Ammon's horn (tissue), 1 donor: ENCODE data around the gene RPRD1B.

ENCODE experiments used
- DNase-seq: peaks from one replicate; pipeline ENCODE4 v3.0.0-alpha.2; 2016; ENCODE audit warnings: low spot score

RPRD1B gene

DNA sequence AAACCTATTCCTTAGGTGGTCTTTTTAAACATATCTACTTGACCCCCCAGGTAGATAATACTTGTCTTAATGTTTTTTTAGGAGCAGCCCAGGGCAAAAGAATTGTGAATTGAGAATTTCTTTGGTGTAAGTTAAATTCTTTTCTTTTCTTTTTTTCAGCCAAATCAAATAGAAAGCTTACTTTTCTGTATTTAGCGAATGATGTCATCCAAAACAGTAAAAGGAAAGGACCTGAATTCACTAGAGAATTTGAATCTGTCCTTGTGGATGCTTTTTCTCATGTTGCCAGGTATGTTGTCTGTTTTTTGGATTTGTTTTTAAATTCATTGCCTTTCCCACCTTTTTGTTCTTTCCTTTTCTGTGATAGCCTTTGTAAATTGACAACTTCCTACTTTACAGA lies 6.7 kb downstream of the RPRD1B start:
- no peak for DNase-seq

DNA sequence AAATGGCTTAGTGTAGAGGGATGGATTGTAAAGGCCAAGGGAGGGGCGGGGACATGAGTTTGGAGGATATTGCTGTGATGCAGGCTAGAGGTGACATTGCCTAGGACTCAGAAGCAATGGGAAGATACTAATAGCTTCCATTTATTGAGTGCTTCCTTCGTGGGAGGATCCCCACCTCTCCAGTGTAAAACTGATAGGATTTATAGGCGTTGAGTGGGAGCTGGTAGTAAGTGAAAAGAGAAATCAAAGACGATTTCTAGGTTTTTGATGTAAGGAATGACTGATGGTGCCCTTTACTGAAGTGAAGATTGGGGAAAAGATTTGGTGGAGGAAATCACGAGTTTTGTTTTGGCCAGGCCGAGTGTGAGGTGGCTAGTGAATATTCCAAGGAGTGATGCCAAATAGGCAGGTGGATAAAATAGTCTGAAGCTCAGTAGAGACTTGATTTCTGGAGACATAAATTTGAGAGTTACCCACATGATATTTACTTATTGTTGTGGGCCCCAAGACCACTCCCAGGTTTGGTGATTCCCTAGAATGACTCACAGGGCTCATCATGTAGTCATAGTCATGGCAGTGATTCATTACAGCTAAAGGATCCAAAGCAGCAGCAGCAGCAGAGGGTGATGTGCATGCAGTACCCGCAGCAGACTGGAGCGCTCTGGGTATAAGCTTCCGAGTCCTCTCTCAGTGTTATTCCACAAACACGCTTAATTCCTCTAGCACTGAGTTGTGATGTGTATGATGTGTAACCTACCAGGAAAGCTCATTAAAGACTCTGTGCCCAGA lies 10.2 kb downstream of the RPRD1B start:
- peak; percentile 56 for DNase-seq

DNA sequence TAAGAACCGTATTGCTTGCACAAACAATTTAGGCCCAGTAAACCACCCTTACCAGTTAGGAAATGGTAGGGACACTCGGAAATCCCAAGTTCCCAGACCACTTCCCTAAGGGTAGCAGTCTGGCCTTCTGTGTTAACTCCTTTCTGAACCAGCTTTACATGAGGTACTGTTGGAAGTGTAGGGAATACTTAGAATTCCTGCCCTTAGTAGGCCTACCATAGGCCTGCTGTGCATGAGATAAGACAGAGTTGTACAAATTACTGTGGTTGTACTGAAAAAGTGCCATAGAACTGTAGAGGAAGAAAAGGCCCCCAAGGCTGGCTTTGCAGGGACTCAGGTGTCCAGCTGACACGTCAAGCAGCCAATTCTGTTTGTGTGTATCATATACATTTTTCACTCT lies 11.1 kb downstream of the RPRD1B start:
- DNase-seq: no peak

DNA sequence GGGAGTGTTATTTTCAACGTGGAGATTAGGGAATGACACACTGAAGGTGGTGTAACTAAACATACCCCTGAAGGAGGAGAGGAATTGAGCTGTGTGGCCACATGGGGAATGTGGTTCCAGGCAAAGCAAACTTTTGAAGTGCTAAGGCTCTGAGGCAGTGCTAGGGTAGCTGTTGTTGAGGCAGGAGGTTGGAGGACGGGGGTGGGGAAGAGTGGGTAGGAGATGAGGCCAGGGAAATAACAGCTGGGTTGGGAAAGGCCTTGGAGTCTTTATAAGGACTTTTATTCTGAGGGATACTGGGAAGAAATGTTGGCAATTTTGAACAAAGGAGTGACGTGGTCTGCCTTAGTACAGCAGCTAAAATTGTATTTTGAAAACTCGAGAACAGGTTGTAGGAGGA lies 13.0 kb downstream of the RPRD1B start:
- DNase-seq: no peak

DNA sequence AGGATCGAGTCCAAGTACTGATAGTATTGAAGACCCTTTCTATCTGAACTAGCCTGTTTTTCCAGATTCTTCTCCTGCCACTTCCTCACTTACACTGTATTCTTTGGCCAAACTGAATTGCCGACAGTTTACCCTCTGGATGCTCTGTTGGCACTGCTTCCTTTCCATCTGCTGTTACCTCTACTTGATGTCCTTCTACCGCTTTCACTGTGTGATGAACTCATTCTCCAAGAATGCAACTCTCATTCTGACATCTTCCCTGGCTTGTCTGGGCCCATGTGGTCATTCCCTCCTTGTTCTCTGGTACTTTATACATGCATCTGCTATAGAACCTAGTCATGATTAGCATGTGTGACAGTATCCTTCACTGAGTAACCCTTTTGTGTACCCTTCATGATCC lies 16.3 kb downstream of the RPRD1B start:
- no peak for DNase-seq

DNA sequence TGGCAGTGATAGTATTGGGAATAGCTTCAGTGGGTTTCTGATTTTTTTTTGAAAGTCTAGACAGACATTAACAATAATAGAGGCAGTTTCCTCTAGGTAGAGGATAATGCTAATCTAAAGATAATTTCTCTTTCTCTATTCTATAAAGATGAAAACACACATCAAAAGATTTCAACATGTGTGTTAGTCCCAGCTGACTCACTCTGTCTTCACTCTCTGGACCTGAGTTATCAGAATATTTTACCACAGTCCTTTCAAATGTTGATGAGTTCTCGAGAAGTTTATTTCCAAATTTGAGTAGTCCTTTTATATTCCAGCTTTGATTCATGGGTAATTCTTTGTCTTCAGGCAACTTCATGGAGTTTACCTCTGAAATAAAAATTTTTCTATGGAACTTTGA lies 17.1 kb downstream of the RPRD1B start:
- no peak for DNase-seq

DNA sequence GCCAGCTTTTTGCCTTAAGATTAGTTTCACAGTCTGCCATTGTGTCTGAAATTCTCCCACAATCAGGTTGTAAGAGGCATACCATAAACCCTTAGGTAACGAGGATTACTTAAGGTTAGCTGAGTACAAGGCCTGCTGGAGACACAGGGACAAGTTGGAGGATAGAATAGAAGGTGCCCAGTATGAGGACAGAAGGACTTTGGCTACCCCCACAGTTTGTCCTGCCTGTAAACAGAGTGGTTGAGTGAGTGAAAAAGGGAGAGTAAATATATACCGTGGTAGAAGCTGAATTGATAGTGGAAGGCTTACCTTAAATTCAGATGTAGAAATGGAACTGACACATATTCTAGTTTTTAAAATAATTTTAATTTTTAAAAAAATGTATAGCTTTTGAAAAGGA lies 19.3 kb downstream of the RPRD1B start:
- no peak for DNase-seq

DNA sequence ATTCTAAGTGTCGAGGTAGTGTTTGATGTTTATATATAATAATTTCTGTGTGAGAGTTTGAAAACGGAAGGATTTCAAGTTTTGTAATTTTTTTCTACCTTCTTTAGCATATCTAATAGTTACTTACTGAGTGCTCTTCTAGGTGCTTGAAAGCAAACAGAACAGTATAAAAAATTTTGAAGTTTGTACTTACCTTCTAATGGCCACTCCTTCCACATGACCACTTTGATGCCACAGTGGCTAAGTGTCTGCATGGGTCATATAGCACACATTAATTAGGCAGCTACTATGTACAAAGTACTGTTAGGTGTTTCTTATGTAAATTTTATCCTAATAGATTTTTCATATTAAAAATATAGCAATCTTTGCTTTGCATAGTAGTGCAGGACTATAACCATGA lies 21.1 kb downstream of the RPRD1B start:
- no peak for DNase-seq

DNA sequence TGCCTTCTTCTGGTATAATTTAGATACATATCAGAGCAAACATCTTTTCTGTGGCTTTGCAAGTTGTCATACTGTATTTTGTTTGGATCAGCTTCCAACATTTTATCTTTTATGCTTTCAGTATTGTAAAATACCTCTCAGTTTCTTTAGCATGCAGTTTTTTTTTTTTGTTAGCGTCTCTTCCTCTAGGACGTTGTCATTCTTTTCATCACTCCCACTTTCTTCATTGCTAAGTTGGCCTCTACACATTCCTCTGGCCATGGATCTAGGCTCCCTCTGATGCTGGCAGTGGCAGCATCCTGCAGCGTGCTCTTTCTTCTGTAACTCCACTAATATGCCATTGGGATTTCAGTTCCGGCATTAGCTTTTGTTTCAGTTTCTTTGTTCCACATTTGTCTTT lies 21.7 kb downstream of the RPRD1B start:
- DNase-seq: no peak

DNA sequence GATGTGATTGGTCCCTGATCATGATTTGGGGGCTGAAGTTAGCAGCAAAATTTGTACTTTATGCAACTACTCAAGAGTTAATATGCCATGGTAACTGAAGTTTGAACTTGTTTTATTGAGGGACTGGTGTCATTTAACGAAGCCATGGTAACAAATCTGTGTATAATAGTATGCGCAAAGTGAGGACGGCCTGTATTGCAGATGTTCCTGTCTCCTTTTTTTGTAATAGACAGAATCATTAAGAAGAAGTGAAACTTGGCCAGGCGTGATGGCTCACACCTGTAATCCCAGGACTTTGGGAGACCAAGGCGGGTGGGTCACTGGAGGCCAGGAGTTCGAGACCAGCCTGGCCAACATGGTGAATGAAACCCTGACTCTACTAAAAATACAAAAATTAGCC lies 22.3 kb downstream of the RPRD1B start:
- no peak for DNase-seq

DNA sequence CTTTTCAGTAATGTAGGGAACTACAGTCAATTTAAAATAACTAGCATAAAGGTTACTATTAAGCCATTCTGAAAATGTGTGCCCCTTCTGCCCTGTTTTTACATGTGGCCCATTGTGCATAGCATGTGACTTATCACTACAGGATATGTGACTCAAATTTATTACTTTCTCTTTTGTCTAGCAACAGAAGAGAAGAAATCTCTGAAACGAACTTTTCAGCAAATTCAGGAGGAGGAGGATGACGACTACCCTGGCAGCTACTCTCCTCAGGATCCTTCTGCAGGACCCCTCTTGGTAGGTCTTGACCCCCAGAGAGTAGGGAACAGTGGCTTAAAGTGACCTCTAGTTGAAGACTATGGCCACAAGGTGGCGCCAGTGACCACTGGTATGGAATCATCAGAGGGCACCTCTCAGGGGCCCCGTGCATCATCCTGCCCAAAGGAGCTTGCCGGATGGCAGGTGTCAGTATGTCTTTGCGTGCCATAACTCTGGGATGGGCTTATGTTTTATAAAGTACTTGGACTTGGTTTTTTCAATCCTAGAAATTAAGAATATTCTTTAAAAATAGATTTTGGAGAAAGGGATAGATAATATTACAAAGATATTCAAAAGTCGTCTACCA lies 23.9 kb downstream of the RPRD1B start:
- DNase-seq: peak; percentile 80

DNA sequence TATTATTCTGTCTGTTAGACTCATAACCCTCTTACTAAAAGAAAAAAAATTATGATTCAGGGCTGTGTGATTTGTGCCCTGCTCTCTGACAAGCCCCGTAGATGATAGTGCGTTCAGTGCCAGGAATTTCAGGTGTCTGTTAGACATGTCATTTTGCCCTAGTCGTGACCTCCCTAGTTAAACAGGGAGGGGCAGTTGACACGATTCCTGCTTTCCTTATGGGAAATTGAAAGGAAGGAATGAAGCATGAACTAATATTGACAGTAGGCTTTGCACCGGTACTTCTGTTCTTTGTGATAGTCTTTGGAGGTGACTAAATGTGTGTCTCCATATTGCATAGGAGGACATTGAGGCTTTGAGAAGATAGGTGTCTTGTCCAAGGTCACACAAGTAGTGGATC lies 26.3 kb downstream of the RPRD1B start:
- DNase-seq: no peak

DNA sequence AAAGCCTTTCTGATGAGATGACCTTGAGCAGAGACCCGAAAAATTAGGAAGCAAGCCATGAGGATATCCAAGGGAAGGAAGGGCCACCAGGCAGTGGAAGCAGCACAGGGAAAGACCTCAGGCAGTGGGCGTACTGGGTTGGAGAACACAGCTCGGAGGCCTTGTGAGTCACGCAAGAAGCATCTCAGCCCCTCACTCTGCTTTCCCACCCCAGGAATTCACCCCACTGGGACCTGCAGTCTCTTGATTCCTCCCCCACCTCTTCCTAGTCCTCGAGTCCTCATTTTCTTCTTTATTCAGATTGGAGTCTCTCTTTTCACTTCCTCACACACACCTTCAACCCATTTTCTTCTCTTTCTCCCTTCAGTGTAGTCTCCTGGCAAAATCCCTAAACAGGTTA lies 27.0 kb downstream of the RPRD1B start:
- DNase-seq: no peak

DNA sequence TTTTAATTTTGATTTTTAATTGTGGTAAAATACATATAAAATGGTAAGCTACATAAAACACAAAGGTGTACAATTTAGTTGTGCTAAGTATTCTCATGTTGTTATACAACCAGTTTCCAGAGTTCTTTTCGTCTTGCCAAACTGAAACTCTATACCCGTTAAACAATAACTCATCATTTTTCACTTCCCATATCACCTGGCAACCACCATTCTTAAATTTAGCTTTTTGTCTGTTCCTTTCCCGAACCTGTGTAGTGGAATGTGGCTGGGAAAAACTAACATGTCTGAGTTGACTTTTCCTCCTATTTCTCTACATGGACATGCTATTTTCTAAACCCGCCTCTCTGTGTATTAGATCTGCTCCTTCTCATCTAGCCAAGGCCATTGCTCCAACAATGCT lies 27.6 kb downstream of the RPRD1B start:
- DNase-seq: no peak

DNA sequence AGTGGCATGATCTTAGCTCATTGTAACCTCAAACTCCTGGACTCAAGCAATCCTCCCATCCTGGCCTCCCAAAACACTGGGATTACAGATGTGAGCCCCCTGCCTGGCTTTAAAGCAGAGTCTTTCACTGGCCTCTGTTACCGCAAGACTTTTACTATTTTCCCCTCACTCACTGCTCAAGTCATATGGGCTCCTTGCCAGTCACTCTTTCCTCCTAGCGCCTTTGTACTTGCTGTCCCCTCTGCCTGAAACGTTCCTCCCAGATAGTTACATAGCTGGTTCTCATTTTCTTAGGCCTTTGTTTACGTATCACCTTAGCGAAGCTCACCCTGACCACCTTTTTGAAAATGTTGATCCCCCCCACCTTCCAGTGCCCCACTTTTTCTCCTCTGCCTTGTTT lies 29.3 kb downstream of the RPRD1B start:
- DNase-seq: no peak

DNA sequence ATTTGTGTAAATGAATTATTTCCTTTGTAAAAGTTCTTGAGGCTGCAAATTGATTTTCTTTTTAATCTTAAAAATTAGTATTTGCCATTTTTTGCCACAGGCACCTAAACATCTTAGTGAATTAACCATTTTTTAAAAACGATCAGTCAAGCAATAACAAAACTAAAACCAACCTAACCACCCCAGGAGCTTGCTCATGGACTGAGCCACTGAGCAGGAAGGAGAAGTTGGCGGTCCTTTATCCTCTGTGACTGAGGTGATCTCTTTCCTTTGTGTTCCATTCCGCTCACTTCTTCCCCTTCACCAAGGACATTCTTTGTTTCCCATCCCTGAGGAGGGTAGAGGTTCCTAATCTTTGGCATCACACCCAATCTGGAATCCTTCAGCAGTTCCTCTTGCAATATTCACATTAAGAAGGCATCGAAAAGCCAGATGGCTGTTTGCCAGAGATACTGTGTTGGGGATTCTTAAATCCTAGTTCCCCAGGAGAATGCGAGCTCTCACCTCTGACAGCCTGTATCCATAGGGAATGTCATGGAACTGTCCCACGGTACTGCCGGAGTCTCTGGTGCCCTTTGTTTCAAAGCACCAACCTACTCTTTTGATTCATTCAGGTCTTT lies 30.5 kb downstream of the RPRD1B start:
- no peak for DNase-seq

DNA sequence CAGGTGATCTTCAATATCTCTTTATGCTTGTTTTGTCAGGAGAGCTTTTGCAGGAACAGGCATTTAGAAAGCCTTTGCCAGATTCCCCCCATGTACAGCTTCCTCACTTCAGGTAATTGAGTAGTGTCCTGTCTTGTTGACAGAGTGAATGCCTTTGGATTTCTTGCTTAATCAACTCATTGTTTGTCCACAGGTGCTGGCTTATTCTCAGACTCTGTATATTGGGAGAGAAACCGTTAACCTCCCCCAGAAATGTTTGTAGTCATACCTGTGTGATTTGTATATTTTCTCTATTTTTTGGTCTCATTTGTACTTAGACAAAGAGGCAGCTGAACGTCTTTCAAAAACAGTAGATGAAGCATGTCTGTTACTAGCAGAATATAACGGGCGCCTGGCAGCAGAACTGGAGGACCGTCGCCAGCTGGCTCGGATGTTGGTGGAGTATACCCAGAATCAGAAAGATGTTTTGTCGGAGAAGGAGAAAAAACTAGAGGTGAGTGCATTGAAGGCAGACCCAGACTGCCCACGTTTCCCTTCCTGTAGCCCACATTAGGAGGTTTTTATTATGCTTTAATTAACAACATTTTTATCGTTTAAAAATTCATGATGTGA lies 32.3 kb downstream of the RPRD1B start:
- DNase-seq: peak; percentile 16

DNA sequence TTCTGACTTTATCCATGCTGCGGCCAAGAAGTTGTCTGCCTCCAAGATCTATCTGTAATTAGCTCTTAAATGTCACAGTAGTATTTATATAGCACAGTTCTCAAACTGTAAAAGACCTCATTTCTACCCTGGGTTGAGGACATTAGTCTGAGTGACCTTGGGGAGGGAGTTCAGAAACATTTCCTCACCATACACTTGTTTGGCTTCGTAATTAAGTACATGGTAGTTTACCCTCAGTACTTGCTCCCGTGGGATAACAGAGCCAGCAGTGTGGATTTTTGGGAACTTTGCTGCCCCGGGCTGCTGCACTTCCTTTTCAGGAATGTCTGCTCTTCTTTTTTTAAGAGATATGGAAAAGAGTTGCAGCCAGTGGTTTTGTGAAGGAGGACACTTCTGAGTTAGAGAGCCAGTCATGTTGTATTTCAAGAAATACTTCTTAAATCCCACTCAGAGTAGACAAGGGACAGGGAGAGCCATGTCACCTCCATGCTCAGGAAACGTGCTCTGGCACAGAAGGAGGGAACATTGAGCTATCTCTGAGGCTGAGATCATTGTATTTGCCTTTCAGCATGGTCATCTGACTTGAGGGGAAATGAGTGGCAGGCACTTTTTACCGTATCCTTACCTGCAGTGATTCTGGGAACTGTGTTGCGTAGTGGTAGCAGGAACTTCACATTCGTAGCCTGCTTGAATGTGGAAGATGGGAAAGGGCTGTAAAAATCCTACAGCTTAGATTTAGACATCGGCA lies 33.6 kb downstream of the RPRD1B start:
- DNase-seq: no peak

DNA sequence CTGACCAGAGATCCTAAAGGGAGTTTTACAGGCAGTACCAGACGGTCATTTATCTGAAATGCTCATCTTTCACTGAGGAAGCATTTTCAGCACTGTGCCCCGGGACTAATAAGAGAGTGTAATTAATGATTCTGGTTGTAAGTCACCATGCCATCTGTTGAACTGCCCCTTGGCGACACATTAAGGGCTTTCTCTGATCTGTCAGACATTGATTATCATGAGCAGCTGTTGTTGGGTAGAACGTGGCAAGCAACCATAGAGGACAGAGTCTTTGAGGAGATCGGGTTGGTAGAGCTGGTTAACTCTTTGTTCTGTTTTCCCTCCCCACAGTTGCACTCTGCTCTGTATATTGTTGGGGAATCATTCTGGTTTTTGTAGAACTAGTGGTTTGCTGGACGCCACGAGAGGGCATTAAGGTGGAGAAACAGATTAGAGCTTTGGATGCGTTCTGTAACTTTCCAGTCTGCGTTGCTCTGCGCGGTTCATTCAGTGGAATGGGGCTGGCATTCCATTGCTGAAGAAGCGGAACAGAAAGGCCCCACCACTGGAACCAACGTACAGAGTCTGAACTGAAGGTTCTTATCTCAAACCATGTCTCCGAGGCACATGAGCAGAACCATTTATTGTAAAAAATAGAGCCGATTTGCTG lies 34.3 kb downstream of the RPRD1B start:
- no peak for DNase-seq

DNA sequence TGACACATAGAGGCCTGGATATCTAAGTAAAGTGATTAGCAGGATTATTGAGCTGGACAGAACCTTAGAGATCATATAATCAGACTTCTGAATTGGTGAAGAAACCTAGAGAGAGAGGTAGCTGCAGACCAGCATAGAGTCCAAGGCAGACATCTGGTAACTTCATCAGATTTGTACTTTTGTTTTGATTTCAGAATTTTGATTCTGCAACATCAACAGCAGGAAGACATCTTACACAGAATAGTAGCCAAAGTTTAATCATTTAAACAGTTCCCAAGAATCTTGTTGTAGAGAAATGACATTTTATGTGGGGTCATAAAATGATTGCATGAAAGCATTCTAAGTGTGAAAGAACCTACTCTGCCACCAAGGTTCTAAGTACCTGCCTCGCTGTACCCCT lies 39.4 kb downstream of the RPRD1B start:
- DNase-seq: no peak

DNA sequence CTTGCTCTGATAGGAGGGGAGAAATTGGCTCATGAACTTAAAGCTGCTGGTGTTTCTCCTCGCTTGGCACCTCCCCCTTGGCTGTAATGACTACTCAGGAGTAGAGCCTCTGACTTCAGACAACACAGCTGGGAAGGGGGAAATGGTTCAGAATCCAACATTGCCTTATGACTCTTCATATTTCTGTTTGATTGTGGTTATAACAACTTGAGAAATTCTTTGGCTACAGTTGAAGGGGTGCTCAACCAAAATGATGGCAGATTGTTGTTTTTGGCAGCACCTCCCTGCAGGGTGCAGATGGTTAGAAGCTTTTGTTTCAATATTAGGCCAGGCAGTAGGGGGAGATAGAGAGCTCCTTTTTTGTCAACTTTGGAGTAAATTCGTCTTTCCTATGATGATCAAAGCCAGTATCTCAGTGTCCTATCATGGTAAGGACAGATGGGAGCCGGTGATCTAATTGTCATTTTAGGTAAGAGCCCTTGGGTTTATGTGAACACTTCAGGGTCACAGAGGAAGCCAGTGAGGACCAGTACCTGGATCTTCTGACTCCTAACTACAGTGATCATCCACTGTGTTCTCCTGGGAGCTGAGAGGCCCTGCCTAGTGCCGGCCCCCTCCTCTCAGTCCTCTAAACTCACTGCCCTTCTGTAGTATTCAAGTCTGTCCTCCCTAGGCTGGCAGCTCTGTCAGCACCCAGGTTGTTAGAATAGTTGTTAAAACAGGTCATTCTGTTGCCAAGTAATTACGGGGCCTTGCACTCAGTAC lies 39.9 kb downstream of the RPRD1B start:
- DNase-seq: peak; percentile 64
